GM19238 (cell line): ENCODE results near the gene RIC8B.
"Not testable (repeated sequence)": the region's sequence is repeated elsewhere in the genome, so short reads cannot be mapped to it uniquely, and the experiment has no call there.

Experiments
- DNase-seq: peaks from one replicate; pipeline ENCODE4 v3.0.0; 2011; ENCODE audit warnings: low spot score; ENCODE audit not compliant: insufficient read length

RIC8B gene, protein sequence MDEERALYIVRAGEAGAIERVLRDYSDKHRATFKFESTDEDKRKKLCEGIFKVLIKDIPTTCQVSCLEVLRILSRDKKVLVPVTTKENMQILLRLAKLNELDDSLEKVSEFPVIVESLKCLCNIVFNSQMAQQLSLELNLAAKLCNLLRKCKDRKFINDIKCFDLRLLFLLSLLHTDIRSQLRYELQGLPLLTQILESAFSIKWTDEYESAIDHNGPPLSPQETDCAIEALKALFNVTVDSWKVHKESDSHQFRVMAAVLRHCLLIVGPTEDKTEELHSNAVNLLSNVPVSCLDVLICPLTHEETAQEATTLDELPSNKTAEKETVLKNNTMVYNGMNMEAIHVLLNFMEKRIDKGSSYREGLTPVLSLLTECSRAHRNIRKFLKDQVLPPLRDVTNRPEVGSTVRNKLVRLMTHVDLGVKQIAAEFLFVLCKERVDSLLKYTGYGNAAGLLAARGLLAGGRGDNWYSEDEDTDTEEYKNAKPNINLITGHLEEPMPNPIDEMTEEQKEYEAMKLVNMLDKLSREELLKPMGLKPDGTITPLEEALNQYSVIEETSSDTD

DNA sequence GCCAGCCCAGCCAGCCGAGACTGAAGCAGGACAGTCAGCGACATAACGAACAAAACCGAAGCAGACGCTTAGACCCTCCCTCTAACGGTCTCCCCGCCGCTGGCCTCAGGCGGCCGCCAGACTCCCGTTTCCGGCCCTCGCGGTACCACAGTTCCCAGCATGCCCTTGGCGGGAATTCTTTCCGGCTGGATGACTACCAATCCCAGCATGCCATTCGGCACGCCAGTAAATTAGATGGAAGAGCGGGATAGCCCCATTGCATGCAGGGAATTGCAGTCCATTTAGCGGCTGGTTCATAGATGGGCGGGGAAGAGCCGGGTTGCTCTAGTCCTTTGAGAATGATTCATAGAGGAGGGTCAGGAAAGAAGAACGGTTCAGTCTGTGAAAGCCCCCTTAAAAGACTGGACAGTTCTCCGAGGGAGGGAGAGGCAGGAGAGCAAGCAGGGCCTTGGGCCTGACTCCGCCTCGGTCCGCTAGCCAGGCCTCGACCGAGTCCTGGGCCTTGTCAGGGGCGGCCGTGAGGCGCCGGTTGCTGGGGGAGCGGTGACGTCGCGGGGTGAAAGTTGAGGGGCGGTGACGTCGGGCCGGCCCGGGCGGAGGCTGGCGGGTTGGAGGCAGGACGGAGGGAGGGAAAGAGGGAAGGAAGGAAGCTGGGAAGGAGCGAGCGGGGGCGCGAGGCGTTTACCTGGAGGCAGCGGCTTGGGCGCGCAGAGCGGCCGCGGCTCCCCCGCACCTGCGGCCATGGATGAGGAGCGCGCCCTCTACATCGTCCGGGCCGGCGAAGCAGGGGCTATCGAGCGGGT lies at the start of gene RIC8B:
TSS of gene RIC8B (plus strand) at position 678 of the 803 bp plus-strand sequence. CDS start at position 742, 64 bp downstream.
- DNase-seq = peak; percentile 77

DNA sequence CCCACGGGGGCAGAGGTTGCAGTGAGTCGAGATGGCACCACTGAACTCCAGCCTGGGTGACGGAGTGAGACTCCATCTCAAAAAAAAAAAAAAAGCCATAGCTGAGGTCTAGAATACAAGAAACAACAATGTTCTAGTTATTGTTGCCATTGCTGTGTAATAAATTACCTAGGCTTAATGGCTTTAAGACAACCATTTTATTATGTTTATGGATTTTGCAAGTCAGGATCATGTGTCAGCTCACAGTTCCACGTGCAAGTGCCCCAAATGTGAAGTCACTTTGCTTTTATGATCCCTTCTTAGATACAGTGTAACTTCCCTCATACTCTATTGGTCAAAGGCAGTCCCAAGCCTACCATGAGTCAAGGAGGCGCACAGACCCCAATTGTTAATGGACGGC lies 49.5 kb upstream of the RIC8B start:
- DNase-seq = no peak

DNA sequence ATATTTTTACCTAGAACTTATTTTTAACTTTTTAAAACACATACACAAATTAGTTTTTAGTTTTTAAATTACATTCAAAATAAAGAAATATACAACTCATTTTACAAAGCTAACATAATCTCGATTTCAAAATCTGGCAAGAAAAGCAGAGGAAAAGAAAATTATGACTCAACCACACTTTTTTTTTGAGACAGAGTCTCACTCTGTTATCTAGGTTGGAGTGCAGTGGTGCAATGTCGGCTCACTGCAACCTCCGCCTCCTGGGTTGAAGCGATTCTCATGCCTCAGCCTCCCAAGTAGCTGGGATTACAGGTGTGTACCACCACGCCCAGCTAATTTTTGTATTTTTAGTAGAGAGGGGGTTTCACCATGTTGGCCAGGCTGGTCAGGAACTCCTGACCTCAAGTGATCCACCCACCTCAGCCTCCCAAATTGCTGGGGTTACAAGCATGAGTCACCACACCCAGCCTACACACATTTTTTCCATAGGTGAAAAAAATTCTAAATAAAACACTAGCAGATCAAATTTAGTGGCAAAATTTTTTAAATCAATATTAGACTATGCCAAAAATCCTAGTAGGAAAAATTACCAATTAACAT lies 47.8 kb upstream of the RIC8B start:
- not testable (repeated sequence) for DNase-seq

DNA sequence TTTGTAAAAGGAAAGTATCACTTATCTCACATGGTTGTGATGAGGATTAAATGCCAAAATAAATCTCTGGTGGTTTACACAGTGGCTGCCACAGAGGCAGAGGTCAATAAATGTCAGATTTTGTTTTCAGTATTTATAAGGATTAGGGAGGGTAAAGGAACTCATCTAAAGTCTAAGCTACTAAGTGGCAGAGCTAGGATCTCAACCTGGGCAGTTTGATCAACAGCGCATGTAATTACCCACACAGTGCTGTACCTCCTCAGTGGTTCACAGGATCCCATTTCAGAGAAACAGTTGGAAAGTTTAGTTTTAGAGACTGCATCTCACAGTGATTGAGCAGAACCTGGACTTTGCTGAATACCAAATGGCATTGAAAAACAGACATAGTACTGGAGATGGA lies 44.9 kb upstream of the RIC8B start:
- DNase-seq = no peak

DNA sequence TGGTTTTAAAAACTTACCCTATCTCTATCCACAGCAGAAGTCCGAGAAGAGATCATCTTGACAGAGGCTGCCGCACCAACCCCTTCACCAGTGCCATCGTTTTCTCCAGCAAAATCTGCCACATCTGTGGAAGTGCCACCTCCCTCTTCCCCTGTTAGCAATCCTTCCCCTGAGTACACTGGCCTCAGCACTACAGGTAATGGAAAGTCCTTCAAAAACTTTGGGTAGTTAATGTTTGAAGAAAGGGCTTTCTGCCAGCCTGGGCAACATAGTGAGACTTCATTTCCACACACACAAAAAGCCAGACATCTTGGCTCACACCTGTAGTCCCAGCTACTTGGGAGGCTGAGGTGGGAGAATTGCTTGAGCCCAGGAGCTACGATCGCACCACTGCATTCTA lies 41.6 kb upstream of the RIC8B start:
- no peak for DNase-seq

DNA sequence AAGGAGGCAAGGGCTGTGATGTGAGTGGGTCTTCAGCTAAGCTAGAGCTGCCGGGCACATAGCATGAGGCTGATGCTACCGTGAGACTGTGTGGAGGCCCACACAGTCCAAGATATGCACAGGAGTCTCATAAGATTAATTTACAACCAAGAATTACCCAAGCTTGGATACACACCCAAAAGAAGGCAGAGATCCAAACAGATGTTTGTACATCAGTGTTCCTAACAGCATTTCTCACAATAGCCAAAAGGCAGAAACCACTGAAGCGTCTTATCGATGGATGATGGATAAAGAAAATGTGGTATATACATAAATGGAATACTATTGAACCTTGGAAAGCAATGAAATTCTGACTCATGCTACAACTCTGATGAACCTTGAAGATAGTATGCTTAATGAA lies 40.8 kb upstream of the RIC8B start:
- DNase-seq = no peak

DNA sequence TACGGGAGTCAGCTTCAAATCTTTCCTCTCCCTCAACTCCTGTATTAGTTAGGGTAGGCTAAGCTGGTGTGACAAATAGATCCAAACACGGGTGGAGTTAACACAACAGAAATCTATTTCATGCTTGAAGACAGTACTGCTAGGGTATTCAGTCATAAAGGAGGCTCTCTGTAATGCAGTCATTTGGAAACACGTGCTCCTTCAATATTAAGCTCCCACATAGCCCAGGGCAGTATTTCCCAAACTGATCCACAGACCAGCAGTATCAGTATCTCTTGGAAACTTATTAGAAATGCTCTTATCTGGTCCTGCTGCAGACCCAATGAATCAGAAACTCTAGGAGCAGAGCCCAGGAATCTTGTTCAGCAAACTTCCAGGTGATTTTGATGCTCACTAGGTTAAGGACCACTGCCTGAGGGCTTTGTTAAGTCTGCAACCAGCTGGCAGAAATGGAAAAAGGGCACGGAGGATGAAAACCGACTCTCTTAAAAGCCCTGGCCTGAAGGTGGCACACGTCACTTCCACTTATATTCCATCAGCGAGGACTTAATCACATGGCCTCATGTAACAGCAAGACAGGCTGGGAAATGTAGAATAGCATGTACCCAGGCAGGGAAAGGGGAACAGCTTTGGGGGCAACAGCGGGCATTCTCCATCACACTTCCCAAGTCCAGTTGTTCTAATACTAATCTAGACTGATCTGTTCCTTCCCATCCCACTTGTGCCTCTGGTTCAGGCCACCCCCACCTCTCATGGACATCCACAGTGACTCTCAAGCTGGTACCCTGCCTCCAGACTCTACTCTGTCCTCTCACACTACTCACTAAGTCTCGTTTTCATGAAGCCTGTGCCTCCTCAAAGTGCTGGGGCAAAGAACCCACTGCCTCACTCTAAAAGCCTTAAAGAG lies 38.2 kb upstream of the RIC8B start:
- no peak for DNase-seq

DNA sequence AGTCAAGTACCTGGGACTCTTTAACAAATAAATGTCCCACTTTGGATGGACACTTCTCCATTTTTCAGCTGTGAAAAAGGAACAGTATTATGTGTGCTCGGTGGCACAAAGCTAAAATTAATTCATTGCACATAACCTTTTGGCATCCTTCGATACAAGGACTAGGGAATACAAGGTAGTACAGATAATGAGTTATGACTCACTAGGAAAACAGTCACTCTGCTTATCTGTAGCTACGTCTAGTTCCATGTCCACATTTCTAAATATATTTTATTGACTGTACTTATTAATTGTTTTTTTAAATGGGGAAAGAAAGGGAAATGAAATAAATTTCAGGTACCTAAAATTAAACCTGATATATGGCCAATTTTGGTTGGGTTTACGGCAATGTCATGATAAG lies 35.2 kb upstream of the RIC8B start:
- DNase-seq = no peak

DNA sequence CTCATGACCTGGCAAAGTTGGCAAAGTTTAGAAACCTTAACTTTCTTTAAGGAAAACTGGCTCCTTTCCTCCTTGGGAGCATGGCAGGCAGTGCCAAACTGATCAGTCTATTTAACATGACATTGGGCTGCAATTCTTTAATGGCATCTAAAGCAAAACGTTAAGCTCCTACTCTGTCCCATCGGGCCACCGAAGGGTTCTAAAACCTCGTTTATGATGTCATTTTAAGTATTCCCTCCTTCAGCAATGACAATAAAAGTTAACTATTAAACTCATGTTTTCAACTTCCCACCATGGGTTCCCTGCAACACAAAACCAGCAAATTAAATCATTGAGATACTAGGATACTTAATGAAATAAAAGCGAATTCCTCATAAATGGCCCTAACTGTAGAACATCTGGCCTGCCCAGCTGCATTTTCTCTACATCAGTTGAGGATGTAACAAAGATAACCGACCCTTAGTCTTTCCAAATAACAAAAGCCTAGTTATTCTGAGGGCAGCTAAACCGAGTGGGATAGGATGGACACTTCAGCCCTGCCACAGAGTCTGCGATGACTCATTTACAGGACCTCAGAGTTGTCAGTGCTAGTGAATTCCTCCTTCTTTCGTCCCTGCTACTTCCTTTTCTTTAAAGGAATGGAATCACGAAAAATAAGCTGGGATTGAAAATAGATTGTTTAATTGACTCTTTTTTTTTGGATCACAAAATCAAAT lies 34.5 kb upstream of the RIC8B start:
- no peak for DNase-seq

DNA sequence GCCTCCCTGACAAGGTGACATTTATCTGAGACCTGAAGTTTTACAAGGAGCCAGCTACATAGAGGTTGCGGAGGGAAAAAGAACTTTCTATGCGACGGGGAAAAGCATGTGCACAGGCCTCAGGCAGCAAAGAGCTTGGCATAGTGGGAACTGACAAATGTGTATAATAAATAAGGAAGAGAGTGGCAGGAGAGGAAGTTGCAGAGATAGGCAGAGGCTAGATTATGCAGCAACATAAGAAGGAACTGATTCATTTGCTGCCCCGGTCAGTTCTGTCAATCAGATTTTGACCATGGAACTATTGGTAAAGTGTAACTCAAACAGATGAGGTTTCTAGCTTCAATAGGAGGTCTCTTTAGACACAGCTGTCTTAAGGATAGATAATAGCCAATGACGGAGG lies 33.7 kb upstream of the RIC8B start:
- DNase-seq = no peak

DNA sequence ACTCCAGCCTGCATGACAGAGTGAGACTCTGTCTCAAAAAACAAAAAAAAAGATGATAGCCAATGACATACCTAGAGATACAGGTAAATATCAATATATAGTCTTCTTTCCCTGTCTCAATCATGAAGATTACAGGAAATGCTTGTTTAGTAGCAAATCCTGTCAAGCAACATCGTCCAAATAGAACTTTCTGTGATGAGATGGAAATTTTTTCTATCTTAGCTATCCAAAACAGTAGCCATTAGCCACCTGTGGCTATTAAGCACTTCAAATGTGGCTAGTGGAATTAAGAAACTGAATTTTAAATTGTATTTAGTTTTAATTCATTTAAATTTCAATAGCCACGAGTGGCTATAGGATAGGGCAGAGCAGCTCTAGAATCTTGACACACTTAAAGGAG lies 33.2 kb upstream of the RIC8B start:
- DNase-seq = no peak

DNA sequence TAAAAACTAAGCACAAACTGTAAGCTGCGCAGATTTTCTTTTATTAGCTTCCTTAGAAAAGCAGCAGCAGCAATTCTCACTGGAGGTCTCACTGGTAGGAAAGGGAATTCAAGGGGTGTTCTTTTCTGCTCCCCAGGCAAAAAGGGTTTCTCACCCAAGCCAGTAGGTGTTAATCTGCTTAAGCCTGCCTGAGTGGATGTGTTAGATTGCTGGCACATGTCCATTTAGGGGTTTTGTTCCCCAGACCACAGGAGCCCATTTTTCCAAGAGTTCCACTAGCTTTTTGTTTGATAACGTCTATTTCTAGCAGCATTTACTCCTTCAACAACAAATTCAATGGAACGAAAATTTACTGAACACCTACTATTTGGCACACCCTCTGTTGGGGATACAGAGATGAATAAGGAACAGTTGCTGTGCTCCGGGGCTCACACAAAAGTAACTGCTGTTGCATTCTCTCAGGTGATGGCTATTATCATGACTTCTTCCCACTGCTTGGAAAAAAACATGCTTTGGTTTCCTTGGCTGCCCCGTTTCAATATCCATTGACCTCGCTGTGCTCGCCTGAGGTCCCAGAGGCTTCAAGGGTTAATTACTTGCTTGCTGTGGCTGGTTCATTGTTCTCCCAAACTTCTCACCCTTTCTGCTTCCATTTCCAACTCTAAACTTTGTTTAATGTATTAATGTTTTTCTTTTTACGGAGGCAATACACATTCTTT lies 31.1 kb upstream of the RIC8B start:
- no peak for DNase-seq

DNA sequence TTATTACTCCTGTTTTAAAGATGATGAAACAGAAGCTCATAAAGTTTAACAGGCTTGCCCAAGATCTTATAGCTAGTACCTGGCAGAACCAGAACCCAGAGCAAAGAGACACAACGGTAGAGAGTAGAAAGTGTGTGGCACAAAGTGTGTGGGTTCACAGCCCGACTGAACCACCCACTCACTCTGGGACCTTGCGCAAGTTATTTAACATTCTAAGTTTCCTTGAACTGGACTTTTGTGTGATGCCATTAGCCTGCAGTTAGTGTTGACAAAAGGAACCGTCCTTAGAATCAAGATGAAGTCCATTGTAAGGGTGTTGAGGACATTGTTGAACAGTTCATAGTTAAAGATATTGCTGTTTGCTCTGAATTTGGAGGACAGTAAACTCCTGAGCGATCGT lies 29.9 kb upstream of the RIC8B start:
- DNase-seq = no peak

DNA sequence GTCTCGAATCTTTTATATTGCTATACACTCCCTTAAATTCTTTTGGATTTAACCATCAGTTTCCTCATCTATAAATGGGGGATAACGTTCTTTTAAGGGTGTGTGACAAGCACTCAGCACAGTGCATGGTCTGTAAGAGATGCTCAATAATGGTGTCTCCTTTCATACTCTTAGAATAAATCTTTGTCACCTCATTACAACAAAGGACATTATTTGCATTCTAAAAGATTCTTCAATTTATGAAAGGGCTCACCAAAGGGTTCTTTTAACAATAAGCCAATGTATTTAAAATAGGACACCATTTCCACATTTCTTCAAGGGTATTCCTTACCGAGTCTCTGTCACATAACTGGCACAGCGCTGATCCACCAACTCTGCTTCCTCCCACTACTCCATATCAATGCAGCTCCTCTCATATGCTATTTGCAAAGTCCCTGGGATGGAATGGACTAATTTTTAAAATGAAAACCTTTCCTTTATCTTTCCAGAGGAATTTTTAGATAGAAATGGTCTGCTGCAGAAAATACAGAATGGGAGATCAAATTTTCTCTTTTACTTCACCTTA lies 29.2 kb upstream of the RIC8B start:
- DNase-seq = no peak

DNA sequence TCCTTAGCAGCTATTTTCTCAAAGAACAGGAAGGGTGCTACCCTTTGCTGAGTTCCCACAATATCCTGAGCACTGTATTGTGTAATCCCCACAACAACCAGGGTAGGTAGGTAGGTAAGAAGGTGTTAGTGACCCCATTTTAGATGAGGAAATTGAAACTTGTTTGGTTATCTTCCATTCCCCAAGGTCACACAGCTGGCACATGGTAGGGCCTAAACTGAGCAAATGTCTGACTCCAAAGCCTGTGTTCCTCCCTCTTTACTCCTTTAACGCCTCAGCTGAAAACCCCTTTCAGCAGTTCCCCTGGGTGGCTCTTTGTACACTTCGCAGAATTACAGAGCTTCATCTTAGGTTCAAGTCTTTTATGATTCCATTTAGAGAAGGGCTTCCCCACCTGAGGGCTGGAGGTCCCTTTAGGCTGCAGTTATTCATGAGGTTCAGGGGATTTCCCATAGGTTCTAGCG lies 26.5 kb upstream of the RIC8B start:
- DNase-seq = no peak

DNA sequence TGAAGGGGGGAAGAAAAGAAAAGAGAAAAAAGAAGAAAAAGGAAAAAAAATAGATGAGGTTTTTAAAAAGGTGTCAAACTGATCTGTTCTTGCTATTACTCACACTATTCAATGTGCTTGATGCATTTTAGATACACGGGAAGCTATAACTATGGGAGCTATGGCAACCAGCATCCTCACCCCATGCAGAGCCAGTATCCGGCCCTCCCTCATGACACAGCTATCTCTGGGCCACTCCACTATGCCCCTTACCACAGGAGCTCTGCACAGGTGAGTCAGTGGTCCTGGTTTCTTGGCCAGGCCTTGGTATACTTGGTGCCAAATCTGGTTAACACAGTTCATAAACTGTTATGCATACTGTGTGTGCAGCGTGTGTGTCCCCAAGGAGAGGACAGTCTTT lies 24.0 kb upstream of the RIC8B start:
- no peak for DNase-seq

DNA sequence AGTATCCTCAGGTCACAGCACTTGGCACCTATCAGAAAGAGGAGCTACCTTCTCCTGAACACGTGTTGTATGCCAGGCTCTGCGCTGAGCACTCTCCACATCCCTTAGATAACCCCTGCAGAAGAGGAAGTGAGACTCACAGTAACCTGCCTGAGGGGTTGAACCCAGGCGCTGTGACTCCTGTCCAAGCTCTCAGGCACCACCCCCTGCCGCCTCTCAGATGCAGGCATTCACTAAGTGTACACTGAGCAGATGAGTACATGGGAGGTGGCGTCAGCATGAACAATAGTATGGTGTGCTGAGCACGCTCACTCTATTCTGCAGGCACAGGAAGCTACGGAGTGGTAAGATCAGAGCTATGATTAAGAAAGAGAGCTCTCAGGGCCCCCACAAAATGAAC lies 21.0 kb upstream of the RIC8B start:
- peak; percentile 50 for DNase-seq

DNA sequence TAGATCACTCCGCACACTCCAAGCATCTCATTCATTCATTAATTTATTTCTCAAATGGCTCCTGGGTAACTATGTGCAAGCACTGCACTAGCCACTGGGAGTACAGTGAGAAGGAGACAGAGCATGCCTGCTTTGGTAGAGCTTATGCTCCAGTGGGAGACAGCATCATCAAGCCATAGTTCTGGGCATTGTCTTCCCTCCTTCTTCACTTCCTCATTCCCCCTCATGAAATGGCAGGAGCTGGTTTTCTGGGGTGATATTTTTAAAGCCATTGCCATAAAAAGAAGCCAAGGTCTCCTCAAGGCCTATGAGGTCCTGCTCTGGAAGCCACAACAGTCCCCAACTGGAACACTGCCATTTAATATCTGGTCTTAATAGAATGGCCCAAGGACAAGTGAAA lies 20.2 kb upstream of the RIC8B start:
- DNase-seq = no peak

DNA sequence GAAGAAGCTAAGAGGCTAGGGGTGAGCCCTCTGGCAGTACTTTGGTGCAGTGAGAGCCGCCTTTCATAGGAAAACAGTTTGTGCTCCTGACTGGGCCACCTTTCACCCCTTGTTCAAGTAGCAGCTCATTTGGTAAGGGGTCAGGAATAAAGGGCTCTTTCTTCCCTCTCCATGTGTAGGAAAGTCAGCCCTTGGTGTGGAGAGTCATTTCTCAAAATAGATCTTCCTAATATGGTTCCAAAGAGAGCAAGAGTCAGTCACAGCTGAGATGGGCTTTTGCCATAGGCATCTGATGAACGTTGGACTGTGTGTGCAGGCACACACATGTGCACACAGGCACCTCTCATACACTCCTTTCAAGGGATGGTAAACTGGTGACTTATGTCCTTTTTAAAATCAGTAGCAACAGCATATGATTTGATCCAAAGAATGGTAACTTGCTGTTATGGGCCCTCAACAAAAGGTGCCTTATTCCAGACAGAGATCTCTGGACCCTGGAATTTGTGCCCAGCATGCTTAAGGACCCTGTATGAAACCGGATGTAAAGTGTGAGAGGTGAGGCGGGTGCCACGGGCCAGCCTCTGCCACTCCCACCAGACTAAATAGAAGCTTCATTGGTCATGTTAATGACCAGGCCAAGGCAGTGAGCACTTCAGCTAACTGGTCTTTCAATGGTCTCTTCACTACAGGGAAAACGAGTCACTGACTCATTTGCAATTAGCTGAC lies 16.7 kb upstream of the RIC8B start:
- no peak for DNase-seq
